ENCODE measurements around the gene EXOC3.
"Not testable (repeated sequence)": the region's sequence is repeated elsewhere in the genome, so short reads cannot be mapped to it uniquely, and the experiment has no call there.

The EXOC3 gene

GRCh38 chr5:401146-402034 is 41.6 kb upstream of the EXOC3 start:
- Histone ChIP-seq H3K9me2 (replicated peaks; ENCODE audit: low read depth, low read length) (no peaks in the 10 kb centered on the region), H2AFZ (ENCODE audit: low read length) (no peak overlapping the region), H3K79me2 (ENCODE audit: insufficient read depth, low read length) (no peaks in the 10 kb centered on the region), H3K36me3 (ENCODE audit: insufficient read depth, low read length) (no peaks in the 10 kb centered on the region), H3K9ac (ENCODE audit: low read depth, low read length, poor library complexity, severe bottlenecking) (no peak overlapping the region), H3F3A (ENCODE audit: low read depth) (no peaks in the 10 kb centered on the region), H3K27me3 (ENCODE audit: insufficient read depth, low read length, poor library complexity, severe bottlenecking) (no peaks in the 10 kb centered on the region), H3K4me3 (ENCODE audit: low read length, poor library complexity, severe bottlenecking) (no peak overlapping the region), H4K20me1 (ENCODE audit: insufficient read depth, low read length, poor library complexity, severe bottlenecking) (no peaks in the 10 kb centered on the region), H3K4me1 (ENCODE audit: insufficient read depth, low read length, poor library complexity, severe bottlenecking) (peaks cover 8% of the 10 kb centered on the region), H3K4me2 (ENCODE audit: low read depth, low read length, poor library complexity, severe bottlenecking) (no peak overlapping the region), H3K9me3 (ENCODE audit: insufficient read depth, low read depth, low read length) (no peaks in the 10 kb centered on the region)
- TF ChIP-seq CTCF (conservative IDR thresholded peaks at IDR 0.05; ENCODE audit: low read length) (no peak), EZH2phosphoT487 (IDR thresholded peaks at IDR 0.05; ENCODE audit: borderline replicate concordance) (no peak)

GRCh38 chr5:402219-402614 is 40.8 kb upstream of the EXOC3 start:
- H3K27me3 ChIP-seq (ENCODE audit: insufficient read depth, low read length, poor library complexity, severe bottlenecking); H3K9me3 ChIP-seq (ENCODE audit: insufficient read depth, low read depth, low read length); H3K36me3 ChIP-seq (ENCODE audit: insufficient read depth, low read length); H4K20me1 ChIP-seq (ENCODE audit: insufficient read depth, low read length, poor library complexity, severe bottlenecking); H3K9ac ChIP-seq (ENCODE audit: low read depth, low read length, poor library complexity, severe bottlenecking); H3K4me3 ChIP-seq (ENCODE audit: low read length, poor library complexity, severe bottlenecking); H3F3A ChIP-seq (ENCODE audit: low read depth); H3K4me1 ChIP-seq (ENCODE audit: insufficient read depth, low read length, poor library complexity, severe bottlenecking); H2AFZ ChIP-seq (ENCODE audit: low read length); H3K4me2 ChIP-seq (ENCODE audit: low read depth, low read length, poor library complexity, severe bottlenecking); H3K9me2 ChIP-seq (replicated peaks; ENCODE audit: low read depth, low read length); H3K79me2 ChIP-seq (ENCODE audit: insufficient read depth, low read length): not testable (repeated sequence)

- no peak for TF ChIP-seq EZH2phosphoT487 (IDR thresholded peaks at IDR 0.05; ENCODE audit: borderline replicate concordance)
- TF ChIP-seq CTCF (conservative IDR thresholded peaks at IDR 0.05; ENCODE audit: low read length), result no peak
- Histone ChIP-seq H3K27me3 (ENCODE audit: insufficient read depth, low read length, poor library complexity, severe bottlenecking) (no peaks in the 10 kb centered on the region), H3K79me2 (ENCODE audit: insufficient read depth, low read length) (no peaks in the 10 kb centered on the region), H2AFZ (ENCODE audit: low read length) (no peak overlapping the region), H3F3A (ENCODE audit: low read depth) (no peaks in the 10 kb centered on the region), H3K4me3 (ENCODE audit: low read length, poor library complexity, severe bottlenecking) (no peak overlapping the region), H4K20me1 (ENCODE audit: insufficient read depth, low read length, poor library complexity, severe bottlenecking) (no peaks in the 10 kb centered on the region), H3K9me2 (replicated peaks; ENCODE audit: low read depth, low read length) (no peaks in the 10 kb centered on the region), H3K4me1 (ENCODE audit: insufficient read depth, low read length, poor library complexity, severe bottlenecking) (peaks cover 8% of the 10 kb centered on the region), H3K36me3 (ENCODE audit: insufficient read depth, low read length) (no peaks in the 10 kb centered on the region), H3K4me2 (ENCODE audit: low read depth, low read length, poor library complexity, severe bottlenecking) (no peak overlapping the region), H3K9me3 (ENCODE audit: insufficient read depth, low read depth, low read length) (no peaks in the 10 kb centered on the region), H3K9ac (ENCODE audit: low read depth, low read length, poor library complexity, severe bottlenecking) (no peak overlapping the region)
Observed at GRCh38 chr5:402615-403359, 40.2 kb upstream of the EXOC3 start.
